AG09319 (cell line): ENCODE measurements around the gene HIPK3.
"Not testable (repeated sequence)": the region's sequence is repeated elsewhere in the genome, so short reads cannot be mapped to it uniquely, and the experiment has no call there.

ENCODE experiments used
- DNase-seq: peaks from one replicate; pipeline ENCODE4 v3.0.0-alpha.2; 2010; ENCODE audit warnings: low read depth; ENCODE audit errors: extremely low read depth
- CTCF ChIP-seq: IDR thresholded peaks from 2 replicates; pipeline ENCODE4 v1.5.1; 2011; ENCODE audit warnings: low read depth, mild to moderate bottlenecking, inconsistent platforms, low read length, moderate library complexity

The HIPK3 gene

GRCh38 chr11:33292311-33292710 is 35.1 kb downstream of the HIPK3 start:
- no peak for TF ChIP-seq CTCF
- DNase-seq: no peak

DNA sequence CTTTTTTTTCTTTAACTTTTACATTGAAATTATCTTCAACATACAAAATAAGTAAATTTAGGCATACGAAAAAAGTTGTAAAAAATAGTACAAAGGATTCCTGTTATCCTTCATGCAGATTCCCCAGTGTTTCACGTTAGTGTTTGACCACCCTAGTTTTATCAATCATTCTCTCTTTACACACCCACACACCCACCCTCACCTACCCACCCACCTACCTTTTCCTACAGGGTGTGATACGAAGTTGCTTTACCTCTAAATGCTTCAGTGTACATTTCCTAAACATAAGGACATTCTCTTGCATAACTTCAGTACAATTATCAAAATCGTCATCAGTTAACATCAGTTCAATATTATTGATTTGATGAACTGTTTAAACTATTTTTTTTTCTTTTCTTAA is 37.0 kb downstream of the HIPK3 start:
- TF ChIP-seq CTCF: no peak
- no peak for DNase-seq

DNA sequence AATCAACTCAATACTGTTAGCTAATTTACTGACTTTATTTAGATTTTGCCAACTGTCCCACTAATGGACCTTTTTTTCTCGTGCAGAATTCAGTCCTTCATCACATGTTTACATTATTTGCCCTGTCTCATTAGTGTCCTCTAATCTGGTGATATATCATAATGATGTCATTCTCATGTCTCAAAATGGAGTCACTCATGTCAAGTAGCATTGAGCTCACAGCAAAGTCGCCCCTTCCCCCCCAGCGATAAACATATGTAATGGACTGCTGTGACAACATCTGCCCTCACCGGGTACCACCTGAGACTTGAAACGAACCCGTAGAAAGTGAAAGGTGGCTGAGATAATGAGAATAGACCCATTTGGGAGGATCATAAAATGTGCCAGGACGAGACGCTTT is 37.6 kb downstream of the HIPK3 start:
- TF ChIP-seq CTCF: no peak
- no peak for DNase-seq

GRCh38 chr11:33296695-33297094 is 39.5 kb downstream of the HIPK3 start:
- no peak for DNase-seq
- TF ChIP-seq CTCF: no peak

GRCh38 chr11:33303541-33303940 is 46.4 kb downstream of the HIPK3 start:
- DNase-seq: no peak
- TF ChIP-seq CTCF: no peak

DNA sequence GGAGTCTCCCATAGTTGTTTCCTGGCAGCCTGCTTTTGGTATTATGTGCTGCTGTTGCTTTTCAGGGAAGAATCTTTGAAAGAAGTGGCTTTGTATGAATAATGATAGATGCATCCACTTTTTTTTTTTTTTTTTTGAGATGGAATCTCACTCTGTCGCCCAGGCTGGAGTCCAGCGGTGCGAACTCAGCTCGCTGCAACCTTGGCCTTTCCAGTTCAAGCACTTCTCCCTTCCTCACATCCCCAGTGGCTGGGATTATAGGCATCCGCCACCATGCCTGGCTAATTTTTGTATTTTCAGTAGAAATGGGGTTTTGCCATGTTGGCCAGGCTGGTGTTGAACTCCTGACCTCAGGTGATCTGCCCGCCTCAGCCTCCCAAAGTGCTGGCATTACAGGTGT is 49.6 kb downstream of the HIPK3 start:
- not testable (repeated sequence) for DNase-seq

GRCh38 chr11:33307984-33308383 is 50.8 kb downstream of the HIPK3 start:
- DNase-seq: no peak
- no peak for TF ChIP-seq CTCF

DNA sequence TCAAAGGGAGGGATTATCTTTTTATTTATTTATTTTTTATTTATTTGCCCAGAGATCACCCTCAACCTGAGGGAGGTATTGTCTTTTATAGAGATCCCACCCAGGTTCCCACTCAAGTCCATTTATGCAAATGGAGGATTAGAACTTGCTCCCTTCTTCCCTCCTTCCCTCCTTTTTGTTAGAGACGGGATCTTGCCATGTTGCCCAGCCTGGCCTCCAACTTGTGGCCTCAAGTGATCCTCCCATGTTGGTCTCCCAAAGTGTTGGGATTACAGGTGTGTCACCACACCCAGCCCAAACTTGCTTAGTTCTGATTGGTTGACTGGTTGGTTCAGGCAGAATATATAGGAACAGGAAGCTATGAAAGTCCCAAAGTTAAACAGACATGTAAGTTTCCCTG is 51.9 kb downstream of the HIPK3 start:
- no peak for DNase-seq
- no peak for TF ChIP-seq CTCF
